ENCODE measurements around the gene SLC25A4. TPM values are rescaled to one million over a fixed set of nuclear protein-coding genes. Genes with fewer than 3 reads are reported as not detected.

The SLC25A4 gene
- total and polyA plus RNA-seq, 2 of the 13 experiments (the other 11 are each of a cell fraction or from before 2014, with no cell fraction given), result 30.3 to 42.1 TPM

DNA sequence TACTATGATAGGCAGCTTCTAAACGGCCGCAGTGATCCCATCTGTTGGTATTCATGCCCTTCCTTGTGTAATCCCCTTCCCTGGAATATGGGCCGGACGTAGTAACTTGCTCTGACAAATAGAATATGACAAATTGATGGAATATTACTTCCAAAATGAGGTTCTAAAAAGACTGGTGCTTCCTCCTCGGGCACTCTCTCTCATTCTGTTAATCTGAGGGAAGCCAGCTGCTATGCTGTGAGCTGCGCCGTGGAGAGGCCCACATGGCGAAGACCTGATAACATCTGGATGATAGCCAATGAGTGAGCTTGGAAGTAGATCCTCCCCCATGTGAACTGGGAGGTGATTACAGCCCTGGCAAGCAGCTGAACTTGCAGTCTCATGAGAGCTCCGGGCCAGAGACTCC lies 27.2 kb upstream of the SLC25A4 start (continued):
- TF ChIP-seq, protein P1, sequence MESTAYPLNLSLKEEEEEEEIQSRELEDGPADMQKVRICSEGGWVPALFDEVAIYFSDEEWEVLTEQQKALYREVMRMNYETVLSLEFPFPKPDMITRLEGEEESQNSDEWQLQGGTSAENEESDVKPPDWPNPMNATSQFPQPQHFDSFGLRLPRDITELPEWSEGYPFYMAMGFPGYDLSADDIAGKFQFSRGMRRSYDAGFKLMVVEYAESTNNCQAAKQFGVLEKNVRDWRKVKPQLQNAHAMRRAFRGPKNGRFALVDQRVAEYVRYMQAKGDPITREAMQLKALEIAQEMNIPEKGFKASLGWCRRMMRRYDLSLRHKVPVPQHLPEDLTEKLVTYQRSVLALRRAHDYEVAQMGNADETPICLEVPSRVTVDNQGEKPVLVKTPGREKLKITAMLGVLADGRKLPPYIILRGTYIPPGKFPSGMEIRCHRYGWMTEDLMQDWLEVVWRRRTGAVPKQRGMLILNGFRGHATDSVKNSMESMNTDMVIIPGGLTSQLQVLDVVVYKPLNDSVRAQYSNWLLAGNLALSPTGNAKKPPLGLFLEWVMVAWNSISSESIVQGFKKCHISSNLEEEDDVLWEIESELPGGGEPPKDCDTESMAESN (CRISPR knock-in tag; conservative IDR thresholded peaks at IDR 0.05), result no peak
- TF ChIP-seq, protein P2, sequence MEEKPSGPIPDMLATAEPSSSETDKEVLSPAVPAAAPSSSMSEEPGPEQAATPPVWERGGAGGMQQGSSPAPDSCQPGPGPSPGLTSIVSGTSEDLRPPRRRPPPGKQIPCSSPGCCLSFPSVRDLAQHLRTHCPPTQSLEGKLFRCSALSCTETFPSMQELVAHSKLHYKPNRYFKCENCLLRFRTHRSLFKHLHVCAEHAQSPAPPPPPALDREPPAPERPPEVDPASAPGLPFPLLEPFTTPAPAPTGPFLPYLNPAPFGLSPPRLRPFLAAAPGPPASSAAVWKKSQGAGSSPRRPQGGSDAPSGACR (CRISPR knock-in tag; IDR thresholded peaks at IDR 0.05), result no peak
- TF ChIP-seq ZNF121 (CRISPR knock-in tag; IDR thresholded peaks at IDR 0.05) (no peak), RFXAP (CRISPR knock-in tag; IDR thresholded peaks at IDR 0.05; ENCODE audit: borderline replicate concordance) (no peak), ZNF34 (CRISPR knock-in tag; IDR thresholded peaks at IDR 0.05; ENCODE audit: borderline replicate concordance) (no peak), MTA1 (CRISPR knock-in tag; IDR thresholded peaks at IDR 0.05; ENCODE audit: borderline replicate concordance) (no peak), EP300 (IDR thresholded peaks at IDR 0.05; ENCODE audit: low read depth in 2 of 2, low read length in 2 of 2) (no peak), EP300 (CRISPR knock-in tag; IDR thresholded peaks at IDR 0.05; ENCODE audit: borderline replicate concordance) (no peak), FOXA1 (IDR thresholded peaks at IDR 0.05) (no peak), FOXA1 (CRISPR knock-in tag; IDR thresholded peaks at IDR 0.05) (no peak), PHF20 (CRISPR knock-in tag; IDR thresholded peaks at IDR 0.05) (no peak), ZNF616 (CRISPR knock-in tag; IDR thresholded peaks at IDR 0.05; ENCODE audit: low read depth) (no peak)
- TF ChIP-seq, protein P3, sequence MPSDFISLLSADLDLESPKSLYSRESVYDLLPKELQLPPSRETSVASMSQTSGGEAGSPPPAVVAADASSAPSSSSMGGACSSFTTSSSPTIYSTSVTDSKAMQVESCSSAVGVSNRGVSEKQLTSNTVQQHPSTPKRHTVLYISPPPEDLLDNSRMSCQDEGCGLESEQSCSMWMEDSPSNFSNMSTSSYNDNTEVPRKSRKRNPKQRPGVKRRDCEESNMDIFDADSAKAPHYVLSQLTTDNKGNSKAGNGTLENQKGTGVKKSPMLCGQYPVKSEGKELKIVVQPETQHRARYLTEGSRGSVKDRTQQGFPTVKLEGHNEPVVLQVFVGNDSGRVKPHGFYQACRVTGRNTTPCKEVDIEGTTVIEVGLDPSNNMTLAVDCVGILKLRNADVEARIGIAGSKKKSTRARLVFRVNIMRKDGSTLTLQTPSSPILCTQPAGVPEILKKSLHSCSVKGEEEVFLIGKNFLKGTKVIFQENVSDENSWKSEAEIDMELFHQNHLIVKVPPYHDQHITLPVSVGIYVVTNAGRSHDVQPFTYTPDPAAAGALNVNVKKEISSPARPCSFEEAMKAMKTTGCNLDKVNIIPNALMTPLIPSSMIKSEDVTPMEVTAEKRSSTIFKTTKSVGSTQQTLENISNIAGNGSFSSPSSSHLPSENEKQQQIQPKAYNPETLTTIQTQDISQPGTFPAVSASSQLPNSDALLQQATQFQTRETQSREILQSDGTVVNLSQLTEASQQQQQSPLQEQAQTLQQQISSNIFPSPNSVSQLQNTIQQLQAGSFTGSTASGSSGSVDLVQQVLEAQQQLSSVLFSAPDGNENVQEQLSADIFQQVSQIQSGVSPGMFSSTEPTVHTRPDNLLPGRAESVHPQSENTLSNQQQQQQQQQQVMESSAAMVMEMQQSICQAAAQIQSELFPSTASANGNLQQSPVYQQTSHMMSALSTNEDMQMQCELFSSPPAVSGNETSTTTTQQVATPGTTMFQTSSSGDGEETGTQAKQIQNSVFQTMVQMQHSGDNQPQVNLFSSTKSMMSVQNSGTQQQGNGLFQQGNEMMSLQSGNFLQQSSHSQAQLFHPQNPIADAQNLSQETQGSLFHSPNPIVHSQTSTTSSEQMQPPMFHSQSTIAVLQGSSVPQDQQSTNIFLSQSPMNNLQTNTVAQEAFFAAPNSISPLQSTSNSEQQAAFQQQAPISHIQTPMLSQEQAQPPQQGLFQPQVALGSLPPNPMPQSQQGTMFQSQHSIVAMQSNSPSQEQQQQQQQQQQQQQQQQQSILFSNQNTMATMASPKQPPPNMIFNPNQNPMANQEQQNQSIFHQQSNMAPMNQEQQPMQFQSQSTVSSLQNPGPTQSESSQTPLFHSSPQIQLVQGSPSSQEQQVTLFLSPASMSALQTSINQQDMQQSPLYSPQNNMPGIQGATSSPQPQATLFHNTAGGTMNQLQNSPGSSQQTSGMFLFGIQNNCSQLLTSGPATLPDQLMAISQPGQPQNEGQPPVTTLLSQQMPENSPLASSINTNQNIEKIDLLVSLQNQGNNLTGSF (CRISPR knock-in tag; IDR thresholded peaks at IDR 0.05), result no peak
- TF ChIP-seq, protein P4, sequence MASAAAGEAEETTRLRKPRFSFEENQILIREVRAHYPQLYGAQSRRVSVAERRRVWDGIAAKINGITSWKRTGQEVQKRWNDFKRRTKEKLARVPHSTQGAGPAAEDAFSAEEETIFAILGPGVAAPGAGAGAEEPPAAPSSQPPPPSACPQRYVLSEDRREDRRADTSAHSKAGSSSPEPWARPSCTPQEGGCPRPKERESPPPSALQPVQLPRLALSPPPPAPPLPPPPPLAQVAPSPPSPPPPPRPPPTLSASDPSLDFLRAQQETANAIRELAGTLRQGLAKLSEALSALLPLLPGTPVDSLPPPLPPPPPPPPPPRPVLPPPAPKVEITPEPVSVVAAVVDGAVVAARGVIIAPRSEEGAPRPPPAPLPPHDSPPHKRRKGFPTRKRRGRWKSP (CRISPR knock-in tag; IDR thresholded peaks at IDR 0.05), result no peak
- TF ChIP-seq, protein P5, sequence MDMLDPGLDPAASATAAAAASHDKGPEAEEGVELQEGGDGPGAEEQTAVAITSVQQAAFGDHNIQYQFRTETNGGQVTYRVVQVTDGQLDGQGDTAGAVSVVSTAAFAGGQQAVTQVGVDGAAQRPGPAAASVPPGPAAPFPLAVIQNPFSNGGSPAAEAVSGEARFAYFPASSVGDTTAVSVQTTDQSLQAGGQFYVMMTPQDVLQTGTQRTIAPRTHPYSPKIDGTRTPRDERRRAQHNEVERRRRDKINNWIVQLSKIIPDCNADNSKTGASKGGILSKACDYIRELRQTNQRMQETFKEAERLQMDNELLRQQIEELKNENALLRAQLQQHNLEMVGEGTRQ (IDR thresholded peaks at IDR 0.05; ENCODE audit: low read depth, low read length), result no peak
- TF ChIP-seq, protein P5 (CRISPR knock-in tag; IDR thresholded peaks at IDR 0.05; ENCODE audit: borderline replicate concordance), result no peak
- TF ChIP-seq, protein P6, sequence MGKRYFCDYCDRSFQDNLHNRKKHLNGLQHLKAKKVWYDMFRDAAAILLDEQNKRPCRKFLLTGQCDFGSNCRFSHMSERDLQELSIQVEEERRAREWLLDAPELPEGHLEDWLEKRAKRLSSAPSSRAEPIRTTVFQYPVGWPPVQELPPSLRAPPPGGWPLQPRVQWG (CRISPR knock-in tag; IDR thresholded peaks at IDR 0.05; ENCODE audit: borderline replicate concordance, low read depth), result no peak
- TF ChIP-seq, protein P7, sequence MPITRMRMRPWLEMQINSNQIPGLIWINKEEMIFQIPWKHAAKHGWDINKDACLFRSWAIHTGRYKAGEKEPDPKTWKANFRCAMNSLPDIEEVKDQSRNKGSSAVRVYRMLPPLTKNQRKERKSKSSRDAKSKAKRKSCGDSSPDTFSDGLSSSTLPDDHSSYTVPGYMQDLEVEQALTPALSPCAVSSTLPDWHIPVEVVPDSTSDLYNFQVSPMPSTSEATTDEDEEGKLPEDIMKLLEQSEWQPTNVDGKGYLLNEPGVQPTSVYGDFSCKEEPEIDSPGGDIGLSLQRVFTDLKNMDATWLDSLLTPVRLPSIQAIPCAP (CRISPR knock-in tag; IDR thresholded peaks at IDR 0.05; ENCODE audit: low read depth), result no peak
